Tongue (tissue), 3 donors: ENCODE data around the gene CTTNBP2NL. TPM values are rescaled to one million over a fixed set of nuclear protein-coding genes. Genes with fewer than 3 reads are reported as not detected.

Experiments used
- DNase-seq: peaks from one replicate; pipeline ENCODE4 v3.0.0-alpha.2; 2015
- small RNA-seq: library from RNA; depleted of rRNA; stranded (forward); fragments of <200 nt; gene quantifications from one replicate; pipeline ENCODE3, GENCODE V24; 2014; ENCODE audit warnings: low replicate concordance
- total RNA-seq: library from RNA; depleted of rRNA; stranded (reverse); fragments of >200 nt; gene quantifications from one replicate; pipeline ENCODE4 v1.2.3, GENCODE V29; 2014

Gene CTTNBP2NL
- total RNA-seq, 1 donor from 2014 or later = 12.6 TPM

DNA sequence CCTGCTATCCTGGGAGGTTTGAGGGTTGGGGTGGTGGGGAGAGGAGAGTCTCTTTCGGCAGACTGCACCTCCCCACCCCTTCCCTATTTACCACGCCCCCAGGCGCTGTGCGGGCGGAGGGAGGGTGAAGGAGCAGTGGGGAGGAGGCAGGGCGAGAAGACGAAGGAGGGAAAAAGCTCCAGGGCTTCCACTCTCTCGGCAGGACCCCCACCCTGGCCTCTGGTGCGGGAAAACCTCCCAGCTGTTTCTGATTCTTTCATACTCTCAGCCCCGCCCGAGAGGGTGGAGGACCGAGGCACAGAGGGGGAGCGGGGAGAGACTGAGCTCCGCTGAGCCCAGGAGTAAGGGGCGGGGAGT, 111.9 kb downstream of the CTTNBP2NL start:
- DNase-seq = peak; percentile 44

DNA sequence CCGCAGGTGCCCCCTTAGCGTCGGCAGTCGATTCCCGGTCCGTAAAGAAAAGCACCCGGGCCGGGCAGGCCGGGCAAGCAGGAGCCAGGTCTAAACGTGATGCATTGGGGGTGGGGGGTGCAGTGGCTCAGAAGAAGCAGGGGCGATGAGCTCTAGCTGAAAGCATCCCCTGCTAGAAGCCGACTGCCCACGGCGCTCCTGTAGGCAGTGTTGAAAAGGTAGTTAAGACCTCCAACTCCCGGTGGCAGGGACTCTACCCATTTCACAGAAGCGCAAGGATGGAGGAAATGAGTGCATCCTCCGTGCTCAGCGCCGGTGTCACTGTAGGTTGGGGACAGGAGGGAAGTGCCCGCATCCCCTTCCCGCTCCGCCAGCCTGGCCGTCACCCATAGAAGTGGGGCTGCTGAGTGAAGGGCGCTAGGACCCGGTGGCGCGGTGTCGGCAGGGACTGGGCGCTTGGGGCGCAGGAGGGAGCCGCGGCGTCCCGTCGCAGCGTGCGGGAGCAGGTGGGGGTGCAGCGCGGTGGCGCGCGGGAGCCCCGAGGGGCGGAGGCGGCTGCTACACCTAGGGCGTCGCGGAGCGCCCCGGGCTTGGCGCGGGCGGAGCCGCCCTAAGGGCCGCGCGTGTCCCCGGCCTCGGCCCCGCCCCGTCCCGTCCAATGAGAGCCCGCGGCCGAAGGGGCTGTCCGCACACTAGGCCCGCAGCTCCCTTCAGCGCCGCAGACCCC, 112.4 kb downstream of the CTTNBP2NL start, which contains the start of gene WNT2B:
TSS of gene WNT2B (plus strand) at position 688 of the 727 bp plus-strand sequence. CDS start 298 bp downstream, outside the sequence.
- no peak for DNase-seq

DNA sequence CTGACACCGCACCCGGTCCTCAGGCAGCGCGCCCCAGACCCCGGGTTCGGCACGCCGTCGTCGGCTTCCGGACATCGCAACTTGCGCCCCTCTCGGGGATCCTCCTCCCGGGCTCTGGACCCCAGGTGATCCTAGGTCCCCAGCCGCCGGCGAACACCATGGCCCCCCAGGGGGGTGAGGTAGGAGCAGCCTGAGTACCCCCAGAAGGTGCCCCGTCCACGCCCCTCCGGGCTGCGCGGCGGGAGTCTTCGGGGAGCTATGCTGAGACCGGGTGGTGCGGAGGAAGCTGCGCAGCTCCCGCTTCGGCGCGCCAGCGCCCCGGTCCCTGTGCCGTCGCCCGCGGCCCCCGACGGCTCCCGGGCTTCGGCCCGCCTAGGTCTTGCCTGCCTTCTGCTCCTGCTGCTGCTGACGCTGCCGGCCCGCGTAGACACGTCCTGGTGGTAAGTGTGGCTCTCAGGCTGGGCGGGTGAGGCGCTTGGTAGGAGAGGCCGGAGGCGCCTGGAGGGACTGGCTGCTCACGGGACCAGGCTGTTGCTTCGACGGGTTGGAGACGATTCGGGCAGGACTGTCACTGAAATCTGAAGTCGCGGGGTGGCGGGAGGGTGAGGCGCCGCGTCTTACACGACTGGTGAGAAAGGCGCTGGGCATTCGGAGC, 113.1 kb downstream of the CTTNBP2NL start:
- no peak for DNase-seq

- DNase-seq = no peak
Measured at GRCh38 chr1:112509660-112510178, 113.7 kb downstream of the CTTNBP2NL start.

DNA sequence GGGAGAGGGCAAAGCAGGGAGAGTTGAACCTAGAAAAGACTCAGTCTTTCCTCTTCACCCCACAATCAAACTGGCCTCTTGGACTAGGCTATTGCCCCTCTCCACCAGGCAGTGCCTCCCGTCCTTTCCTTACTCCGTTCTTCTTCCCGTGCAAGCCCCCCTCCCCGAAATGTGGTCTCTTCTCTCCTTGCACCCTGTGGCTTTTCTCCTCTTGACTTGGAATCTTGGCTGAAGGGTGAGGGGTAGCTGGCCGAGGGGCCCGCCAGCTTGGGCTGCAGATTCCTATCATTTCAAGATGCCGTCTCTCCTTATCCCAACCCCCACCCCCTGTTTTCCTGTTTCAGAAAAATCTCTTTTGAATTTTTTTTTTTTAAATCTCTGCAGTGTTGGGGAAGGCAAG, 114.3 kb downstream of the CTTNBP2NL start:
- DNase-seq = no peak

Small RNA genes lying within 50 kb of the gene (small RNA-seq; reads per million reads assigned to genes)
- not detected for gene RF01210

Other genes starting within 250 kb of the CTTNBP2NL start
- 6.1 TPM for gene WNT2B, start 112.8 kb downstream of the CTTNBP2NL start, total RNA-seq
- 38.3 TPM for gene ST7L, start 222.9 kb downstream of the CTTNBP2NL start, total RNA-seq
- 112 TPM for gene CAPZA1, start 223.6 kb downstream of the CTTNBP2NL start, total RNA-seq